Ovary (tissue), 3 donors: ENCODE measurements around the gene TMEM132D.

Experiments used
- EP300 ChIP-seq: sonication (generic); formaldehyde crosslinking; IDR thresholded peaks from one replicate; pipeline ENCODE4 v1.6.1; 2017; ENCODE audit warnings: antibody characterized with exemption
- POLR2A ChIP-seq: fragments of 450-650 bp; IDR thresholded peaks from one replicate; pipeline ENCODE4 v1.6.1; 2017; ENCODE audit warnings: antibody characterized with exemption, mild to moderate bottlenecking, moderate library complexity
- TF ChIP-seq, protein P1 (sequence below), 3 donors: fragments of 450-650 bp in 2 of 3; fragments of 200-600 bp in 1 of 3; IDR thresholded peaks; one replicate each; pipeline versions ENCODE4 v1.5.1 to v1.8.0; 2016 to 2022; ENCODE audit warnings: antibody characterized with exemption in 3 of 3, mild to moderate bottlenecking in 1 of 3
- donor health status: DM: no; HTN: no; CAD: no.

DNA sequence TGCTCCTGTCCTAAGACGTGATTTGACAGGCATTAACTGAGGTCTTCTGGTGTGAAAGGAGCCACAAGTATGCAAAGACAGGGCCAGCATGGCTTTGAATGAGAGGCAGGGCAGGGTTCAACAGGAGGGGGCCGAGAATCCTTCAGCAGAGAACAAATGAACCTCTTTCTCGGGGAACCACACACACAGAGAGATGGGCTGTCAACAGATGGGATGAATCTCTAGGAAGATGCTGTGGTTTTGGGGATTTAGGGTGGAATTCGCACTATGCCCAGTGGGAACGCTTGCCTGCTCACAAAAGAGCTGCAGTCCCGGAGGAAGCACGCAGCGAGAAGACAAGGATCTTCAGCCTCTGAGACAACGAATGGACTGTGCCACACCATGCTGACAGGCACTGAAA, 537.2 kb downstream of the TMEM132D start:
- TF ChIP-seq, protein P1, sequence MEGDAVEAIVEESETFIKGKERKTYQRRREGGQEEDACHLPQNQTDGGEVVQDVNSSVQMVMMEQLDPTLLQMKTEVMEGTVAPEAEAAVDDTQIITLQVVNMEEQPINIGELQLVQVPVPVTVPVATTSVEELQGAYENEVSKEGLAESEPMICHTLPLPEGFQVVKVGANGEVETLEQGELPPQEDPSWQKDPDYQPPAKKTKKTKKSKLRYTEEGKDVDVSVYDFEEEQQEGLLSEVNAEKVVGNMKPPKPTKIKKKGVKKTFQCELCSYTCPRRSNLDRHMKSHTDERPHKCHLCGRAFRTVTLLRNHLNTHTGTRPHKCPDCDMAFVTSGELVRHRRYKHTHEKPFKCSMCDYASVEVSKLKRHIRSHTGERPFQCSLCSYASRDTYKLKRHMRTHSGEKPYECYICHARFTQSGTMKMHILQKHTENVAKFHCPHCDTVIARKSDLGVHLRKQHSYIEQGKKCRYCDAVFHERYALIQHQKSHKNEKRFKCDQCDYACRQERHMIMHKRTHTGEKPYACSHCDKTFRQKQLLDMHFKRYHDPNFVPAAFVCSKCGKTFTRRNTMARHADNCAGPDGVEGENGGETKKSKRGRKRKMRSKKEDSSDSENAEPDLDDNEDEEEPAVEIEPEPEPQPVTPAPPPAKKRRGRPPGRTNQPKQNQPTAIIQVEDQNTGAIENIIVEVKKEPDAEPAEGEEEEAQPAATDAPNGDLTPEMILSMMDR (IDR thresholded peaks at IDR 0.05): no peak
- TF ChIP-seq POLR2A: no peak
- no peak for TF ChIP-seq EP300
